Nephron progenitor cell (in vitro differentiated cells): ENCODE data around the gene EVX1.

Source experiments
- DNase-seq: peaks from one replicate; pipeline ENCODE4 v3.0.0; 2021
- H3K27ac Mint-ChIP-seq: 2 replicates; pipeline ENCODE4 v1.8.0; 2021; ENCODE audit warnings: mild to moderate bottlenecking, moderate library complexity, mixed read lengths
- H3K27me3 Mint-ChIP-seq: 2 replicates; pipeline ENCODE4 v1.8.0; 2021; ENCODE audit warnings: mild to moderate bottlenecking, low read depth, mixed read lengths; ENCODE audit not compliant: poor library complexity
- H3K36me3 Mint-ChIP-seq: 2 replicates; pipeline ENCODE4 v1.8.0; 2021; ENCODE audit warnings: low read depth, mixed read lengths
- H3K4me1 Mint-ChIP-seq: 2 replicates; pipeline ENCODE4 v1.8.0; 2021; ENCODE audit warnings: mixed read lengths
- H3K4me3 Mint-ChIP-seq: 2 replicates; pipeline ENCODE4 v1.8.0; 2021; ENCODE audit warnings: mild to moderate bottlenecking, moderate library complexity, mixed read lengths
- H3K9me3 Mint-ChIP-seq: 2 replicates; pipeline ENCODE4 v1.8.0; 2021; ENCODE audit warnings: mild to moderate bottlenecking, moderate library complexity, mixed read lengths
- CTCF ChIP-seq: fragments of 200-600 bp; sonication (generic); IDR thresholded peaks from 2 replicates; pipeline ENCODE4 v1.5.0; 2021; ENCODE audit warnings: antibody characterized with exemption

EVX1 gene

DNA sequence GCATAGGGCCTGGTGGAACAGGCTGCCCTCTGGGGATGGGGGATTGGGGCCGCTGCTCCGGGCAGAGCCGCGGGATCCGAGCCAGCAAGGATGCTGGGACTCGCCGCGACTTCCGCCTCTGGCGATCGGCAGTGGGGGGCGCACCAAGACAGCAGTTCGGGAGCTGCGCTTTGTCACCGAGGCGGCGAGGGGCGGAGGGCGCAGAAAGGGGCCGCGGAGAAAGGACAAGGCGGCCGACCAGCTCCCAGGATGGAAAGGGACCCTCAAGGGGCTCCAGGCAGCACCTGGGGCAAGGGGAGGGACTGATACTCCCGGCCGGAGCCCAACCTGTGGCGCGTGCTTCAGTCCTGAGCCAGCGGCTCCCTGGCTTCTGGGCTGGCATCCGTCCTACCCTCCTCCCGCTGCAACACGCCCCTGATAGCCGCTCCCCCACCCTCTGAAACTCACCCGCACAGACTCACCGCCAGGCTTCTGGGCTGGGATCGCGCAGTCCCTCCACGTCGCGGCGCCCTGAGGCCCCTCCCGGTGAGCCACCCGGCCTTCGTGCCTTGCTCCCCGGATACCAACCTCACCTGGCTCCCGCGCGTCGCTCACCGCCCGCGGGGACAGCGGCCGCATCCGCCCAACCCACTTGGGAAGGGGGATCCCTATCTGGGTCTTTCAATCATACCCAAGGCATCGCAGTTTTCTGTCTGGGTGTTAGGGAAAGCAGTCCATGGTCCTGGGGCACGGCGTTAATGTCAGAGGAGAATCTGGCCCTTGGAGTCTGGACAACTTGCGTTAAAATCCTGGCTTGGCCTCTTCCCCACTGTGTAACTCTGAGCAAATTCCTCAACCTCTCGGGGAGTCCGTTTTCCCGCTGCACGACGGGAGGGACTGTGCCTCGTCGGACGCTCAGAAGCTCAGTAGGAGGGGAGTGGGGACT, 7.0 kb upstream of the EVX1 start:
- no peaks in the 10 kb centered on the region for H3K36me3 Mint-ChIP-seq
- no peak overlapping the region for H3K27ac Mint-ChIP-seq
- peak; percentile 48 for TF ChIP-seq CTCF
- H3K9me3 Mint-ChIP-seq, result no peaks in the 10 kb centered on the region
- peak; percentile 83 for DNase-seq
- H3K4me3 Mint-ChIP-seq, result peak overlapping the region; percentile 84
- H3K4me1 Mint-ChIP-seq, result peaks cover 30% of the 10 kb centered on the region
- H3K27me3 Mint-ChIP-seq, result peaks cover 60% of the 10 kb centered on the region

DNA sequence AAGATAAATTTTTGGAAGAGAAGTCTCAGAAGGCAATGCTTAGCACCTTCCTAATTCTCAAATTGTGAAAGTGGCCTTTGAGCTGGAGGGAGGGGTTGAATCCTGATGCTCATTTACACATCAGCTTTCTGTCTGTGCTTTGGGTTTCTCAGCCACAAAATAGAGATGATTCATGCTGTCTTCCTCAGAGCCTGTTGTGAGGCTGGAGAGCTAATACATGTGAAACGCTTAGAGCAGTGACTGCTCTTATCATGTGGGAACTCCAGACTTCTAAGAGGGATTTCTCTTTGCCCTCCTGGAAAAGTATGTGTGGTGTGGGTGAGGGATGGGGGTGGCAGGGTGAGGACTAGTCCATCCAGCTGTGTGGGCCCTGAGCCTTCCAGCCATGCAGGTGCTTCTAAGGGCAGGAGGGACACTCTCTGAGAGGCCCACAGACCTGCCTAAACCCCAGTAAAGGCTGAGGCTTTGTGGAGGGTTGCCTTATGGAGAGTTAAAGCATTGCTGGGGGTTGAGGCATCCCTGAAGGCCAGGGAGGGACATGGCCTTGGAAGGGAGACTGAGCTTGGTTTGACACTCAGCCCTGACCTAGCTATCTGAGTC, 4.8 kb upstream of the EVX1 start:
- Mint-ChIP-seq H3K36me3 (no peaks in the 10 kb centered on the region), H3K4me1 (peaks cover 50% of the 10 kb centered on the region), H3K9me3 (no peaks in the 10 kb centered on the region), H3K4me3 (peak overlapping the region; percentile 57), H3K27me3 (peaks cover 79% of the 10 kb centered on the region), H3K27ac (no peak overlapping the region)
- DNase-seq, result no peak
- no peak for TF ChIP-seq CTCF

- DNase-seq, result no peak
- Mint-ChIP-seq H3K9me3 (no peaks in the 10 kb centered on the region), H3K27ac (no peak overlapping the region), H3K27me3 (peaks cover 89% of the 10 kb centered on the region), H3K4me3 (peak overlapping the region; percentile 71), H3K36me3 (no peaks in the 10 kb centered on the region), H3K4me1 (peaks cover 57% of the 10 kb centered on the region)
- no peak for TF ChIP-seq CTCF
Observed at GRCh38 chr7:27238979-27239386, 3.6 kb upstream of the EVX1 start.

- peaks cover 61% of the 10 kb centered on the region for H3K4me1 Mint-ChIP-seq
- peak; percentile 57 for DNase-seq
- peak overlapping the region; percentile 77 for H3K4me3 Mint-ChIP-seq
- H3K27ac Mint-ChIP-seq, result no peak overlapping the region
- peaks cover 90% of the 10 kb centered on the region for H3K27me3 Mint-ChIP-seq
- H3K9me3 Mint-ChIP-seq, result no peaks in the 10 kb centered on the region
- H3K36me3 Mint-ChIP-seq, result no peaks in the 10 kb centered on the region
- TF ChIP-seq CTCF, result no peak
Observed at GRCh38 chr7:27239387-27240014, 3.1 kb upstream of the EVX1 start.

- Mint-ChIP-seq H3K27me3 (peaks cover 95% of the 10 kb centered on the region), H3K4me1 (peaks cover 68% of the 10 kb centered on the region), H3K4me3 (peak overlapping the region; percentile 77), H3K9me3 (no peaks in the 10 kb centered on the region), H3K27ac (no peak overlapping the region), H3K36me3 (no peaks in the 10 kb centered on the region)
- TF ChIP-seq CTCF, result no peak
- no peak for DNase-seq
Observed at GRCh38 chr7:27240015-27240731, 2.4 kb upstream of the EVX1 start.
